PFSK-1 (cell line): Measurements from ENCODE around the gene LRMDA.

Experiments used
- FOXP2 ChIP-seq: optimal IDR thresholded peaks from 2 replicates; pipeline ENCODE3; 2011; ENCODE audit warnings: borderline replicate concordance, control low read depth, inconsistent platforms; ENCODE audit not compliant: insufficient read depth; ENCODE audit errors: extremely low read length, extremely low read depth
- POLR2AphosphoS5 ChIP-seq: IDR thresholded peaks from 2 replicates; pipeline ENCODE4 v1.6.1; 2012; ENCODE audit warnings: low read depth, mild to moderate bottlenecking, control low read depth, low read length, moderate library complexity
- REST ChIP-seq, 2 experiments: IDR thresholded peaks; 2 replicates each; pipeline versions ENCODE4 v1.6.1 to v1.8.0; 2011 to 2012; ENCODE audit warnings: low read depth in 2 of 2, low read length in 2 of 2, control low read depth in 1 of 2, inconsistent platforms in 1 of 2, mild to moderate bottlenecking in 1 of 2, moderate library complexity in 1 of 2; ENCODE audit not compliant: insufficient read depth in 1 of 2
- SIN3A ChIP-seq: IDR thresholded peaks from 2 replicates; pipeline ENCODE4 v1.6.1; 2012; ENCODE audit warnings: mild to moderate bottlenecking, low read length, moderate library complexity, borderline replicate concordance; ENCODE audit not compliant: insufficient read depth
- TAF1 ChIP-seq: IDR thresholded peaks from 2 replicates; pipeline ENCODE4 v1.6.1; 2012; ENCODE audit warnings: low read length, control low read depth, borderline replicate concordance; ENCODE audit not compliant: insufficient read depth

The LRMDA gene

GRCh38 chr10:76023007-76023406 lies 591.6 kb downstream of the LRMDA start:
- TF ChIP-seq POLR2AphosphoS5 (no peak), TAF1 (no peak), REST (IDR thresholded peaks at IDR 0.05; ENCODE audit: insufficient read depth in 1 of 2, low read depth in 2 of 2, low read length in 2 of 2) (no peak), FOXP2 (no peak), SIN3A (no peak)

GRCh38 chr10:76024460-76025123 lies 593.2 kb downstream of the LRMDA start:
- TF ChIP-seq FOXP2 (no peak), REST (IDR thresholded peaks at IDR 0.05; ENCODE audit: insufficient read depth in 1 of 2, low read depth in 2 of 2, low read length in 2 of 2) (no peak), SIN3A (no peak), POLR2AphosphoS5 (no peak)

- TF ChIP-seq FOXP2 (no peak), REST (IDR thresholded peaks at IDR 0.05; ENCODE audit: insufficient read depth in 1 of 2, low read depth in 2 of 2, low read length in 2 of 2) (no peak), POLR2AphosphoS5 (no peak), TAF1 (no peak), SIN3A (no peak)
Observed at GRCh38 chr10:76025124-76025477, 593.7 kb downstream of the LRMDA start.

GRCh38 chr10:76026176-76026771 lies 594.9 kb downstream of the LRMDA start:
- TF ChIP-seq TAF1, result no peak
- no peak for TF ChIP-seq POLR2AphosphoS5
- no peak for TF ChIP-seq REST (IDR thresholded peaks at IDR 0.05; ENCODE audit: insufficient read depth in 1 of 2, low read depth in 2 of 2, low read length in 2 of 2)
- no peak for TF ChIP-seq SIN3A
- TF ChIP-seq FOXP2, result no peak

GRCh38 chr10:76026905-76027304 lies 595.5 kb downstream of the LRMDA start:
- TF ChIP-seq TAF1, result no peak
- no peak for TF ChIP-seq REST (IDR thresholded peaks at IDR 0.05; ENCODE audit: insufficient read depth in 1 of 2, low read depth in 2 of 2, low read length in 2 of 2)
- no peak for TF ChIP-seq FOXP2
- TF ChIP-seq POLR2AphosphoS5, result no peak
- TF ChIP-seq SIN3A, result no peak
